ENCODE data around the gene NDUFS3.

The NDUFS3 gene

GRCh38 chr11:47569646-47570045 lies 9.2 kb upstream of the NDUFS3 start:
- no peak for TF ChIP-seq CTCF (conservative IDR thresholded peaks at IDR 0.05; ENCODE audit: low read depth)
- ChIA-PET POLR2A (ENCODE audit: low non-redundant PET) (no interaction called here), CTCF (interaction anchor here (0.6 to 0.7 kb wide), 2 partner anchors 99 to 376 kb away, joined by 3 to 4 read pairs; no protein-coding TSS in a partner anchor)
- no peak overlapping the region for H3K27ac ChIP-seq
- DNase-seq (ENCODE audit: low spot score) = no peak

- DNase-seq (ENCODE audit: low spot score) = no peak
- ChIA-PET POLR2A (ENCODE audit: low non-redundant PET) (no interaction called here), CTCF (interaction anchor here (0.5 kb wide), 1 partner anchor 41 kb away, joined by 4 read pairs; no protein-coding TSS in a partner anchor)
- no peak overlapping the region for H3K27ac ChIP-seq
- TF ChIP-seq CTCF (conservative IDR thresholded peaks at IDR 0.05; ENCODE audit: low read depth) = no peak
Observed at GRCh38 chr11:47570651-47571356, 8.1 kb upstream of the NDUFS3 start.

GRCh38 chr11:47571357-47571729 lies 7.5 kb upstream of the NDUFS3 start:
- H3K27ac ChIP-seq = no peak overlapping the region
- no peak for DNase-seq (ENCODE audit: low spot score)
- ChIA-PET CTCF (interaction anchor here (0.5 kb wide), 1 partner anchor 40 kb away, joined by 4 read pairs; no protein-coding TSS in a partner anchor), POLR2A (ENCODE audit: low non-redundant PET) (no interaction called here)
- no peak for TF ChIP-seq CTCF (conservative IDR thresholded peaks at IDR 0.05; ENCODE audit: low read depth)

- no peak for TF ChIP-seq CTCF (conservative IDR thresholded peaks at IDR 0.05; ENCODE audit: low read depth)
- H3K27ac ChIP-seq = no peak overlapping the region
- POLR2A ChIA-PET (ENCODE audit: low non-redundant PET) = no interaction called here
- DNase-seq (ENCODE audit: low spot score) = no peak
- CTCF ChIA-PET = no interaction called here
Observed at GRCh38 chr11:47571895-47572294, 7.0 kb upstream of the NDUFS3 start.

- ChIA-PET POLR2A (ENCODE audit: low non-redundant PET) (no interaction called here), CTCF (no interaction called here)
- DNase-seq (ENCODE audit: low spot score) = no peak
- TF ChIP-seq CTCF (conservative IDR thresholded peaks at IDR 0.05; ENCODE audit: low read depth) = no peak
- H3K27ac ChIP-seq = peak overlapping the region; percentile 53
Observed at GRCh38 chr11:47572715-47573255, 6.1 kb upstream of the NDUFS3 start.

- ChIA-PET CTCF (no interaction called here), POLR2A (ENCODE audit: low non-redundant PET) (no interaction called here)
- DNase-seq (ENCODE audit: low spot score) = no peak
- no peak for TF ChIP-seq CTCF (conservative IDR thresholded peaks at IDR 0.05; ENCODE audit: low read depth)
- peak overlapping the region; percentile 53 for H3K27ac ChIP-seq
Observed at GRCh38 chr11:47573321-47573720, 5.6 kb upstream of the NDUFS3 start.

Data from RWPE1 (cell line).